GM19043 (cell line): ENCODE measurements around the gene MNAT1.
"Not testable (repeated sequence)": the region's sequence is repeated elsewhere in the genome, so short reads cannot be mapped to it uniquely, and the experiment has no call there.

Experiments
- ATAC-seq: cut with Tn5 transposase; IDR thresholded peaks from one replicate; pipeline ENCODE4 v1.9.1; 2021; ENCODE audit warnings: low read depth; ENCODE audit not compliant: unreplicated experiment

Gene MNAT1

GRCh38 chr14:60867503-60868172 is 133.1 kb downstream of the MNAT1 start:
- no peak for ATAC-seq

GRCh38 chr14:60878121-60878520 is 143.6 kb downstream of the MNAT1 start:
- ATAC-seq, result no peak

- no peak for ATAC-seq
Measured at GRCh38 chr14:60878536-60878935, 144.0 kb downstream of the MNAT1 start.

GRCh38 chr14:60882219-60882618 is 147.7 kb downstream of the MNAT1 start:
- no peak for ATAC-seq

- ATAC-seq, result no peak
Measured at GRCh38 chr14:60884134-60884533, 149.6 kb downstream of the MNAT1 start.

GRCh38 chr14:60890636-60891035 is 156.1 kb downstream of the MNAT1 start:
- not testable (repeated sequence) for ATAC-seq

GRCh38 chr14:60893911-60894310 is 159.3 kb downstream of the MNAT1 start:
- no peak for ATAC-seq

- ATAC-seq, result no peak
Measured at GRCh38 chr14:60904381-60904780, 169.8 kb downstream of the MNAT1 start.

GRCh38 chr14:60905923-60906322 is 171.4 kb downstream of the MNAT1 start:
- no peak for ATAC-seq

GRCh38 chr14:60915781-60916180 is 181.2 kb downstream of the MNAT1 start:
- no peak for ATAC-seq

- no peak for ATAC-seq
Measured at GRCh38 chr14:60922050-60922449, 187.5 kb downstream of the MNAT1 start.

- ATAC-seq, result no peak
Measured at GRCh38 chr14:60925286-60925685, 190.7 kb downstream of the MNAT1 start.

GRCh38 chr14:60926002-60926401 is 191.4 kb downstream of the MNAT1 start:
- peak; percentile 94 for ATAC-seq

- ATAC-seq, result no peak
Measured at GRCh38 chr14:60931218-60931617, 196.7 kb downstream of the MNAT1 start.

GRCh38 chr14:60933920-60934655 is 199.5 kb downstream of the MNAT1 start:
- ATAC-seq, result no peak

GRCh38 chr14:60935319-60935718 is 200.8 kb downstream of the MNAT1 start:
- no peak for ATAC-seq

GRCh38 chr14:60943637-60944032 is 209.1 kb downstream of the MNAT1 start:
- no peak for ATAC-seq

GRCh38 chr14:60944204-60944603 is 209.6 kb downstream of the MNAT1 start:
- ATAC-seq, result no peak

GRCh38 chr14:60945984-60946383 is 211.4 kb downstream of the MNAT1 start:
- ATAC-seq, result no peak

- ATAC-seq, result no peak
Measured at GRCh38 chr14:60946773-60947172, 212.2 kb downstream of the MNAT1 start.

GRCh38 chr14:60951776-60952435 is 217.3 kb downstream of the MNAT1 start:
- ATAC-seq, result no peak

- ATAC-seq, result no peak
Measured at GRCh38 chr14:60956202-60956601, 221.6 kb downstream of the MNAT1 start.
